OCI-LY7 (cell line): ENCODE results near the gene ABCF1. TPM values are rescaled to one million over a fixed set of nuclear protein-coding genes. Genes with fewer than 3 reads are reported as not detected.

Experiments
- BruUV-seq: library from RNA; stranded (reverse); fragments of 400-500 nt; replicated peaks from 2 replicates; lab custom pipeline; 2021; lab: Mats Ljungman, UMichigan
- CTCF ChIA-PET: fragments of 300-600 bp; sonication (Branson Sonifier 250); formaldehyde crosslinking; loops from one replicate; lab custom pipeline; 2022; ENCODE audit warnings: antibody characterized with exemption; ENCODE audit not compliant: unreplicated experiment; lab: Charles Lee
- POLR2A ChIA-PET: fragments of 300-600 bp; sonication (Branson Sonifier 250); formaldehyde crosslinking; loops from one replicate; lab custom pipeline; 2022; ENCODE audit warnings: antibody characterized with exemption; lab: Charles Lee
- DNase-seq: peaks from one replicate; pipeline ENCODE4 v3.0.0-alpha.2; 2015; ENCODE audit warnings: low spot score
- H2AFZ ChIP-seq: fragments of 200-600 bp; sonication (generic), shearing (Covaris generic); 2 replicates; pipeline ENCODE4 v1.6.1; 2014; ENCODE audit warnings: mild to moderate bottlenecking, antibody characterized with exemption, low read length, moderate library complexity
- H3K27ac ChIP-seq: fragments of 200-600 bp; sonication (generic); 2 replicates; pipeline ENCODE4 v1.5.1; 2014; ENCODE audit warnings: mixed run types, low read depth, mild to moderate bottlenecking, moderate library complexity, low read length, inconsistent platforms; ENCODE audit not compliant: poor library complexity, severe bottlenecking
- H3K36me3 ChIP-seq: fragments of 200-600 bp; sonication (generic); 2 replicates; pipeline ENCODE4 v1.6.1; 2014; ENCODE audit warnings: mild to moderate bottlenecking, antibody characterized with exemption, low read length, moderate library complexity, mixed read lengths; ENCODE audit not compliant: insufficient read depth
- H3K4me1 ChIP-seq: fragments of 200-600 bp; sonication (generic); 2 replicates; pipeline ENCODE4 v1.5.1; 2014; ENCODE audit warnings: mild to moderate bottlenecking, low read length; ENCODE audit not compliant: insufficient read depth, poor library complexity, severe bottlenecking
- H3K4me2 ChIP-seq: fragments of 200-600 bp; sonication (generic); 2 replicates; pipeline ENCODE4 v1.6.1; 2014; ENCODE audit warnings: mild to moderate bottlenecking, low read length
- H3K4me3 ChIP-seq: fragments of 200-600 bp; sonication (generic); 2 replicates; pipeline ENCODE4 v1.5.1; 2014; ENCODE audit warnings: mild to moderate bottlenecking, low read depth, low read length; ENCODE audit not compliant: poor library complexity, severe bottlenecking
- H3K79me2 ChIP-seq: fragments of 200-600 bp; sonication (generic); 2 replicates; pipeline ENCODE4 v1.6.1; 2016; ENCODE audit warnings: low read depth, mild to moderate bottlenecking, low read length, moderate library complexity, mixed read lengths; ENCODE audit not compliant: insufficient read depth
- H3K9me2 ChIP-seq: fragments of 200-600 bp; sonication (generic); 2 replicates; pipeline ENCODE4 v1.6.1; 2016; ENCODE audit warnings: mild to moderate bottlenecking, low read length, mixed read lengths; ENCODE audit not compliant: insufficient read depth
- H3K9me3 ChIP-seq: fragments of 200-600 bp; sonication (generic); 2 replicates; pipeline ENCODE4 v1.6.1; 2014; ENCODE audit warnings: mild to moderate bottlenecking, mixed run types, low read length, mixed read lengths
- H4K20me1 ChIP-seq: fragments of 200-600 bp; sonication (generic); 2 replicates; pipeline ENCODE4 v1.6.1; 2014; ENCODE audit warnings: mild to moderate bottlenecking, antibody characterized with exemption, low read length, moderate library complexity, mixed read lengths; ENCODE audit not compliant: insufficient read depth
- CTCF ChIP-seq: fragments of 200-600 bp; sonication (generic); conservative IDR thresholded peaks from 2 replicates; pipeline ENCODE4 v1.5.1; 2014; ENCODE audit warnings: mild to moderate bottlenecking, antibody characterized with exemption, low read length, moderate library complexity, mixed read lengths
- EZH2phosphoT487 ChIP-seq: fragments of 200-600 bp; sonication (generic); IDR thresholded peaks from 2 replicates; pipeline ENCODE4 v1.6.1; 2018; ENCODE audit warnings: low read depth, borderline replicate concordance, mild to moderate bottlenecking, mixed run types, antibody characterized with exemption, low read length, moderate library complexity, mixed read lengths
- intact Hi-C: fragments of 100-400 bp; cut with micrococcal nuclease; formaldehyde crosslinking; loops from one replicate; pipeline ENCODE4 v1.10.0; 2022; ENCODE audit not compliant: unreplicated experiment
- total RNA-seq, 2 experiments: library from RNA; depleted of rRNA in 1 of 2; stranded (reverse); fragments of >200 nt in 1 of 2; shearing (Covaris generic) in 1 of 2; gene quantifications; 2 replicates each; pipeline ENCODE4 v1.2.3, GENCODE V29; 2014 to 2022

The ABCF1 gene
- total RNA-seq, 2 experiments from 2014 or later = 53.0 to 86.7 TPM

GRCh38 chr6:30530014-30530413 is 41.2 kb upstream of the ABCF1 start:
- no peak overlapping the region for H2AFZ ChIP-seq
- H3K4me2 ChIP-seq = no peak overlapping the region
- no peaks in the 10 kb centered on the region for H3K36me3 ChIP-seq
- intact Hi-C loops = no loop called here
- H3K9me3 ChIP-seq = no peaks in the 10 kb centered on the region
- no peaks in the 10 kb centered on the region for H3K79me2 ChIP-seq
- TF ChIP-seq CTCF (no peak), EZH2phosphoT487 (no peak)
- H4K20me1 ChIP-seq = no peaks in the 10 kb centered on the region
- ChIA-PET CTCF (interaction anchor here (1.0 kb wide), 1 partner anchor 45 kb away, joined by 3 read pairs; no protein-coding TSS in a partner anchor), POLR2A (interaction anchor here (0.5 to 1.2 kb wide), 3 partner anchors 20 to 82 kb away, joined by 3 to 4 read pairs (median 3); no protein-coding TSS in a partner anchor)
- no peak for DNase-seq
- no peak overlapping the region for H3K27ac ChIP-seq
- no peaks in the 10 kb centered on the region for H3K9me2 ChIP-seq
- no peak overlapping the region for H3K4me3 ChIP-seq
- peaks cover 3% of the 10 kb centered on the region for H3K4me1 ChIP-seq
- BruUV-seq = no TSS peak

- no peak overlapping the region for H2AFZ ChIP-seq
- no peak for DNase-seq
- no peaks in the 10 kb centered on the region for H3K9me2 ChIP-seq
- no peaks in the 10 kb centered on the region for H3K4me1 ChIP-seq
- no TSS peak for BruUV-seq
- H3K9me3 ChIP-seq = no peaks in the 10 kb centered on the region
- H3K4me3 ChIP-seq = no peak overlapping the region
- ChIA-PET CTCF (no interaction called here), POLR2A (no interaction called here)
- intact Hi-C loops = loop anchor here (2.0 kb wide), 1 partner anchor 63 kb away; no protein-coding TSS in a partner anchor
- TF ChIP-seq EZH2phosphoT487 (no peak), CTCF (no peak)
- H3K79me2 ChIP-seq = no peaks in the 10 kb centered on the region
- no peak overlapping the region for H3K27ac ChIP-seq
- no peaks in the 10 kb centered on the region for H4K20me1 ChIP-seq
- no peak overlapping the region for H3K4me2 ChIP-seq
- no peaks in the 10 kb centered on the region for H3K36me3 ChIP-seq
Measured at GRCh38 chr6:30533460-30534294, 37.6 kb upstream of the ABCF1 start.

- TF ChIP-seq CTCF = no peak
- no peak for TF ChIP-seq EZH2phosphoT487
- Histone ChIP-seq H4K20me1 (no peaks in the 10 kb centered on the region), H3K79me2 (no peaks in the 10 kb centered on the region), H3K4me1 (peaks cover 14% of the 10 kb centered on the region), H3K9me2 (no peaks in the 10 kb centered on the region), H3K9me3 (no peaks in the 10 kb centered on the region), H3K36me3 (peaks cover 1% of the 10 kb centered on the region; the same call in 1 of the 2 replicates), H2AFZ (no peak overlapping the region), H3K27ac (no peak overlapping the region), H3K4me2 (no peak overlapping the region), H3K4me3 (no peak overlapping the region)
- ChIA-PET CTCF (no interaction called here), POLR2A (interaction anchor here (0.9 to 1.2 kb wide), 2 partner anchors 10 to 26 kb away, joined by 3 read pairs; no protein-coding TSS in a partner anchor)
- BruUV-seq = no TSS peak
- DNase-seq = no peak
- intact Hi-C loops = no loop called here
Measured at GRCh38 chr6:30537931-30538330, 33.3 kb upstream of the ABCF1 start.
